A673 (cell line): ENCODE data around the gene CDKAL1. TPM values are rescaled to one million over a fixed set of nuclear protein-coding genes. Genes with fewer than 3 reads are reported as not detected.
A peak's percentile ranks its signal among the peaks of the same experiment; 100 is the strongest.

ENCODE experiments used
- BruUV-seq: library from RNA; stranded (reverse); fragments of 400-500 nt; replicated peaks from 2 replicates; lab custom pipeline; 2021; lab: Mats Ljungman, UMichigan
- CTCF ChIA-PET: fragments of 300-600 bp; sonication (Branson Sonifier 250); formaldehyde crosslinking; loops from one replicate; lab custom pipeline; 2022; ENCODE audit warnings: antibody characterized with exemption; lab: Charles Lee
- POLR2A ChIA-PET: fragments of 300-600 bp; sonication (Branson Sonifier 250); formaldehyde crosslinking; loops from one replicate; lab custom pipeline; 2022; ENCODE audit warnings: antibody characterized with exemption; ENCODE audit not compliant: low non-redundant PET; lab: Charles Lee
- DNase-seq: peaks from one replicate; pipeline ENCODE4 v3.0.0-alpha.2; 2015; ENCODE audit warnings: low spot score
- H3K27ac ChIP-seq: fragments of 200-600 bp; sonication (generic); 2 replicates; pipeline ENCODE4 v1.5.1; 2016; ENCODE audit warnings: mixed run types, low read depth, mild to moderate bottlenecking, mixed read lengths, antibody characterized with exemption, low read length; ENCODE audit not compliant: poor library complexity, severe bottlenecking
- H3K27me3 ChIP-seq: fragments of 200-600 bp; sonication (generic); replicated peaks from 2 replicates; pipeline ENCODE4 v1.6.1; 2017; ENCODE audit warnings: mixed run types, low read depth, mild to moderate bottlenecking, mixed read lengths, antibody characterized with exemption, low read length; ENCODE audit not compliant: insufficient read depth, poor library complexity
- H3K36me3 ChIP-seq: fragments of 200-600 bp; sonication (generic); 2 replicates; pipeline ENCODE4 v1.6.1; 2016; ENCODE audit warnings: mixed run types, mild to moderate bottlenecking, mixed read lengths, antibody characterized with exemption, low read length; ENCODE audit not compliant: insufficient read depth, poor library complexity, severe bottlenecking
- H3K4me1 ChIP-seq: fragments of 200-600 bp; sonication (generic); 2 replicates; pipeline ENCODE4 v1.6.1; 2017; ENCODE audit warnings: mixed run types, mild to moderate bottlenecking, mixed read lengths, antibody characterized with exemption, low read length; ENCODE audit not compliant: insufficient read depth, poor library complexity, severe bottlenecking
- H3K4me3 ChIP-seq: fragments of 200-600 bp; sonication (generic); 2 replicates; pipeline ENCODE4 v1.5.1; 2016; ENCODE audit warnings: low read depth, mixed run types, mild to moderate bottlenecking, mixed read lengths, low read length; ENCODE audit not compliant: poor library complexity, severe bottlenecking
- H3K9me3 ChIP-seq: fragments of 200-600 bp; sonication (generic); 2 replicates; pipeline ENCODE4 v1.6.1; 2016; ENCODE audit warnings: mixed run types, low read depth, mild to moderate bottlenecking, mixed read lengths, antibody characterized with exemption, low read length; ENCODE audit not compliant: poor library complexity, severe bottlenecking
- EZH2 ChIP-seq: fragments of 200-600 bp; sonication (generic); IDR thresholded peaks from 2 replicates; pipeline ENCODE4 v1.6.1; 2017; ENCODE audit warnings: borderline replicate concordance, low read depth, mild to moderate bottlenecking, mixed read lengths, antibody characterized with exemption, low read length; ENCODE audit not compliant: poor library complexity, severe bottlenecking
- intact Hi-C: fragments of 100-400 bp; cut with micrococcal nuclease; formaldehyde crosslinking; loops from one replicate; pipeline ENCODE4 v1.10.0; 2022; ENCODE audit not compliant: unreplicated experiment
- total RNA-seq: library from RNA; stranded (reverse); gene quantifications from 2 replicates; pipeline ENCODE4 v1.2.3, GENCODE V29; 2021
- TF ChIP-seq, protein P1 (sequence below): fragments of 300-800, 200-600 bp; sonication (generic); conservative IDR thresholded peaks from 2 replicates; pipeline ENCODE4 v1.5.1; 2017; ENCODE audit warnings: low read depth, mild to moderate bottlenecking, antibody characterized with exemption, low read length, moderate library complexity, mixed read lengths

CDKAL1 gene
- total RNA-seq, 1 experiment from 2014 or later: 35.5 TPM

DNA sequence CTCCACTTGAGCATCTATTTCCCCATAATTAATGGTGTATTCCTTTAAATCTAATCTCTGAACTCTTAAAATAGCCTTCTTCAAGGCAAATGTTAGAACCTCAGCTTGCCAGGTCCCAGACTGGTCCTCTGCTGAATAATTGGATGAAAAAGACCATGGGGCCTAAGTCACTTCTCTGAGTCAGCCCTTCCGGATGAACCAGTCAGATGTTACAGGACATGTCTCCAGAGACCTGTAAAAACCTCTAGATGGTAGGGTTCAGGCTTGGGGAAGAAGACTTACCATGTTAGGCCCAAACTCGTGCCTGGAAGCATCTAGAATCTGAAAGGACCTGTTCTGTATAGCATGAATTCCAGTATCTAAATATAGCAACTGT lies 97.3 kb downstream of the CDKAL1 start:
- peak; percentile 19 for DNase-seq
- H3K4me1 ChIP-seq: peaks cover 14% of the 10 kb centered on the region
- no peak overlapping the region for H3K4me3 ChIP-seq
- CTCF ChIA-PET: no interaction called here
- TF ChIP-seq, protein P1, sequence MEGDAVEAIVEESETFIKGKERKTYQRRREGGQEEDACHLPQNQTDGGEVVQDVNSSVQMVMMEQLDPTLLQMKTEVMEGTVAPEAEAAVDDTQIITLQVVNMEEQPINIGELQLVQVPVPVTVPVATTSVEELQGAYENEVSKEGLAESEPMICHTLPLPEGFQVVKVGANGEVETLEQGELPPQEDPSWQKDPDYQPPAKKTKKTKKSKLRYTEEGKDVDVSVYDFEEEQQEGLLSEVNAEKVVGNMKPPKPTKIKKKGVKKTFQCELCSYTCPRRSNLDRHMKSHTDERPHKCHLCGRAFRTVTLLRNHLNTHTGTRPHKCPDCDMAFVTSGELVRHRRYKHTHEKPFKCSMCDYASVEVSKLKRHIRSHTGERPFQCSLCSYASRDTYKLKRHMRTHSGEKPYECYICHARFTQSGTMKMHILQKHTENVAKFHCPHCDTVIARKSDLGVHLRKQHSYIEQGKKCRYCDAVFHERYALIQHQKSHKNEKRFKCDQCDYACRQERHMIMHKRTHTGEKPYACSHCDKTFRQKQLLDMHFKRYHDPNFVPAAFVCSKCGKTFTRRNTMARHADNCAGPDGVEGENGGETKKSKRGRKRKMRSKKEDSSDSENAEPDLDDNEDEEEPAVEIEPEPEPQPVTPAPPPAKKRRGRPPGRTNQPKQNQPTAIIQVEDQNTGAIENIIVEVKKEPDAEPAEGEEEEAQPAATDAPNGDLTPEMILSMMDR: no peak
- TF ChIP-seq EZH2: no peak
- no peak overlapping the region for H3K27ac ChIP-seq
- POLR2A ChIA-PET: interaction anchor here (0.6 kb wide), 1 partner anchor 9 kb away, joined by 3 read pairs; no protein-coding TSS in a partner anchor
- no peaks in the 10 kb centered on the region for H3K27me3 ChIP-seq
- H3K9me3 ChIP-seq: no peaks in the 10 kb centered on the region
- intact Hi-C loops: no loop called here
- BruUV-seq: no TSS peak
- H3K36me3 ChIP-seq: no peaks in the 10 kb centered on the region

DNA sequence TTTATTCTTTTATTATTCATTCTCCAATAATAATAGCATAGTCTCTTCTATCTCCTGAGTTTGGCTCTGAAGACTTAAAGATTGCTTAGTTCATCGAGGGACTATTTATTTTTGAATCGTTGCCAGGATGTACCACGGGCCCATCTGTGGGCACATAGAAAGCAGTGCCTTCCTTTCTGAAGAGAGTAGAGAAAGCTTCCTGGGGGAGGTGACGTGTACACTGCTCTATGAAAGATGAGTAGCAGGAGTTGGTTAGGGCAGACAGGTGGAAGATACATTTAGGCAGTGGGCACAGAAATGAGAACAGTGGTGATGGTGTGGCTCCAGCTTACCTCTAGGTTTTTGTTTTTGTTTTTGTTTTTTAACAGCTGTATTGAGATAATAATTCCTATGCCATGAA lies 98.4 kb downstream of the CDKAL1 start:
- intact Hi-C loops: no loop called here
- H3K4me1 ChIP-seq: peaks cover 14% of the 10 kb centered on the region
- no peak overlapping the region for H3K27ac ChIP-seq
- no peak overlapping the region for H3K4me3 ChIP-seq
- TF ChIP-seq, protein P1: no peak
- TF ChIP-seq EZH2: no peak
- no TSS peak for BruUV-seq
- no peaks in the 10 kb centered on the region for H3K27me3 ChIP-seq
- CTCF ChIA-PET: no interaction called here
- H3K9me3 ChIP-seq: no peaks in the 10 kb centered on the region
- no peaks in the 10 kb centered on the region for H3K36me3 ChIP-seq
- POLR2A ChIA-PET: no interaction called here
- no peak for DNase-seq

DNA sequence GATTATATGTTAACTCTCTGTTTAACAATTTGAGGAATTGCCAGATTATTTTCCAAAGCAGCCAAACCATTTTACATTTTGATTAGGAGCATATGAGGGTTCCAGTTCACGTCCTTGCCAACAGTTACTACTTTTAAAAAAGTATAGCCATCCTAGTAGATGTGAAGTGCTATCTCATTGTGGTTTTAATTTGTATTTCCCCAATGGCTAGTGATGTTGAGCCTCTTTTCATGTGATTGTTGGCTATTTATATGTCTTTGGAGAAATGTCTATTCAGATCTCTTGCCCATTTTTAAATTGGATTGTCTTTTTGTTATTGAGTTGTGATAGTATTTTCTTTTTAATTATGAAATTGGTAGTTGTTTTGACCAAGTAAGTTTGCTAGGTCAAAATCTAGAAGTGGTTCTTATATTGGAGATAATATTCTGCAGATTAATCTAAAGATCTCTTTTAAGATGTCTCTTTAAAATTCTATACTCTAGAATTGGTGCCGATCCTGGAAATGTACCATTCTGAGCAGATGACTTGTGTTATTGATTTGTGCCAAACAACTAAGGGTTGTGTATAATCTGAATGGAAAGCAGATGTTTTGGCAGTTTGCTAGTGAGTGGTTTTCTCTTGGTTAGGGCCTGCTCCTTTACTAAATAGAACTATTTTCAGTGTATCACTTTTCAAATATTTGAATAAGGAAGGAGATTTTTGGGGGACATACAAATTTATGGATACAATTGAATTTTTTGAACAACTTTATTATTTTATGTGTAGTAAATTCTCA lies 99.5 kb downstream of the CDKAL1 start:
- no peak for DNase-seq
- no peaks in the 10 kb centered on the region for H3K27me3 ChIP-seq
- CTCF ChIA-PET: no interaction called here
- intact Hi-C loops: no loop called here
- H3K36me3 ChIP-seq: no peaks in the 10 kb centered on the region
- POLR2A ChIA-PET: no interaction called here
- no TSS peak for BruUV-seq
- no peak overlapping the region for H3K4me3 ChIP-seq
- no peaks in the 10 kb centered on the region for H3K9me3 ChIP-seq
- peaks cover 14% of the 10 kb centered on the region for H3K4me1 ChIP-seq
- no peak overlapping the region for H3K27ac ChIP-seq
- no peak for TF ChIP-seq EZH2
- TF ChIP-seq, protein P1: no peak
